GM12878 (cell line): ENCODE measurements around the gene HYOU1. TPM values are rescaled to one million over a fixed set of nuclear protein-coding genes. Genes with fewer than 3 reads are reported as not detected.

Experiments
- BACH1 ChIP-seq: fragments of 450-650 bp; IDR thresholded peaks from 2 replicates; pipeline ENCODE4 v1.6.1; 2017; ENCODE audit warnings: mild to moderate bottlenecking, borderline replicate concordance
- CBX5 ChIP-seq: sonication (generic); IDR thresholded peaks from 2 replicates; pipeline ENCODE4 v1.6.1; 2016; ENCODE audit warnings: low read depth, moderate library complexity, mild to moderate bottlenecking, inconsistent platforms
- DPF2 ChIP-seq: fragments of 450-650 bp; IDR thresholded peaks from 2 replicates; pipeline ENCODE4 v1.6.1; 2017; ENCODE audit warnings: mild to moderate bottlenecking
- EZH2 ChIP-seq: IDR thresholded peaks from 2 replicates; pipeline ENCODE4 v1.6.1; 2012; ENCODE audit warnings: low read depth, mild to moderate bottlenecking, control low read depth, inconsistent platforms, low read length, borderline replicate concordance; ENCODE audit not compliant: control insufficient read depth
- FOS ChIP-seq: IDR thresholded peaks from 3 replicates; pipeline ENCODE4 v1.6.1; 2011; ENCODE audit warnings: borderline replicate concordance; ENCODE audit not compliant: insufficient read length; ENCODE audit errors: extremely low read depth
- FOXK2 ChIP-seq: fragments of 450-650 bp; IDR thresholded peaks from 2 replicates; pipeline ENCODE4 v1.6.1; 2017; ENCODE audit warnings: mild to moderate bottlenecking, moderate library complexity
- HCFC1 ChIP-seq: fragments of 150-350 bp; IDR thresholded peaks from 2 replicates; pipeline ENCODE4 v1.6.1; 2014; ENCODE audit warnings: low read length
- IRF4 ChIP-seq: IDR thresholded peaks from 2 replicates; pipeline ENCODE4 v1.6.1; 2011; ENCODE audit warnings: low read depth, low read length
- MXI1 ChIP-seq: fragments of 150-350 bp; IDR thresholded peaks from 2 replicates; pipeline ENCODE4 v1.6.1; 2011; ENCODE audit warnings: low read depth, mild to moderate bottlenecking, inconsistent platforms, low read length, improper control_type of control experiment
- NFYB ChIP-seq: IDR thresholded peaks from 2 replicates; pipeline ENCODE4 v1.6.1; 2011; ENCODE audit warnings: low read depth, mild to moderate bottlenecking, low read length, improper control_type of control experiment, moderate library complexity; ENCODE audit not compliant: insufficient read depth
- NR2C1 ChIP-seq: fragments of 450-650 bp; IDR thresholded peaks from 2 replicates; pipeline ENCODE4 v1.6.1; 2017; ENCODE audit warnings: antibody characterized with exemption, mild to moderate bottlenecking, moderate library complexity
- NRF1 ChIP-seq: conservative IDR thresholded peaks from 2 replicates; pipeline ENCODE4 v1.6.1; 2011; ENCODE audit warnings: mild to moderate bottlenecking, low read depth, low read length, improper control_type of control experiment
- POLR2A ChIP-seq: IDR thresholded peaks from 2 replicates; pipeline ENCODE4 v1.6.1; 2011; ENCODE audit warnings: low read depth, mild to moderate bottlenecking, low read length
- POLR2AphosphoS5 ChIP-seq: IDR thresholded peaks from 2 replicates; pipeline ENCODE4 v1.6.1; 2011; ENCODE audit warnings: mild to moderate bottlenecking, low read length, inconsistent platforms
- POU2F2 ChIP-seq: IDR thresholded peaks from 3 replicates; pipeline ENCODE4 v1.6.1; 2011; ENCODE audit warnings: low read depth, mild to moderate bottlenecking, low read length, borderline replicate concordance
- PRDM15 ChIP-seq: fragments of 450-650 bp; formaldehyde crosslinking; IDR thresholded peaks from 2 replicates; pipeline ENCODE4 v1.4.0; 2020; ENCODE audit warnings: mild to moderate bottlenecking, moderate library complexity
- SIN3A ChIP-seq: IDR thresholded peaks from 2 replicates; pipeline ENCODE4 v1.6.1; 2012; ENCODE audit warnings: low read depth, low read length, improper control_type of control experiment
- TCF12 ChIP-seq: IDR thresholded peaks from 2 replicates; pipeline ENCODE4 v1.6.1; 2011; ENCODE audit warnings: low read depth, mild to moderate bottlenecking, low read length
- TCF3 ChIP-seq: IDR thresholded peaks from 2 replicates; pipeline ENCODE4 v1.6.1; 2012; ENCODE audit warnings: low read depth, mild to moderate bottlenecking, low read length, borderline replicate concordance; ENCODE audit not compliant: insufficient read depth
- USF2 ChIP-seq: IDR thresholded peaks from 2 replicates; pipeline ENCODE4 v1.6.1; 2011; ENCODE audit warnings: low read depth, low read length, improper control_type of control experiment, borderline replicate concordance
- ZBTB40 ChIP-seq: fragments of 450-650 bp; IDR thresholded peaks from 2 replicates; pipeline ENCODE4 v1.6.1; 2016; ENCODE audit warnings: mild to moderate bottlenecking, moderate library complexity, borderline replicate concordance
- ZNF24 ChIP-seq: fragments of 450-650 bp; IDR thresholded peaks from 2 replicates; pipeline ENCODE4 v1.6.1; 2017; ENCODE audit warnings: antibody characterized with exemption, mild to moderate bottlenecking
- polyA plus RNA-seq, 11 experiments: library from polyadenylated mRNA; depleted of rRNA in 4 of 11; unstranded in 6 of 11; stranded (reverse) in 5 of 11; fragments of >200 nt; fragmentation: Nextera tagmentation in 4 of 11; fragmentation: Illumina TruSeq in 1 of 11; extraction: Ambion mirVana in 4 of 11; extraction: Trizol in 1 of 11; gene quantifications; 1 replicate in 1 of 11; 2 replicates in 10 of 11; pipeline versions ENCODE4 v1.2.1 to v1.2.3, GENCODE V29; 2011 to 2016; ENCODE audit warnings: inconsistent platforms in 2 of 11, missing spikeins in 2 of 11, low read depth in 1 of 11
- total RNA-seq, 4 experiments: library from RNA; depleted of rRNA in 3 of 4; stranded (reverse); fragments of >200 nt in 3 of 4; fragmentation: Illumina TruSeq in 1 of 4; extraction: Trizol in 1 of 4; gene quantifications; 2 replicates each; pipeline versions ENCODE4 v1.2.1 to v1.2.3, GENCODE V29; 2013 to 2021

The HYOU1 gene
- total and polyA plus RNA-seq, 10 of the 15 experiments (the other 5 are each of a cell fraction or from before 2014, with no cell fraction given) = 15.4 to 157 (median 109) TPM

GRCh38 chr11:119057000-119057769 is at the start of gene HYOU1 (continued):
- TF ChIP-seq BACH1 = 0 out of 2 replicates have a peak, but pooled peaks have one; percentile 81
- TF ChIP-seq TCF12 = 0 out of 2 replicates have a peak, but pooled peaks have one; percentile 35
- TF ChIP-seq POLR2A = peak; percentile 88
- TF ChIP-seq ZBTB40 = peak; percentile 57; the same call in 1 of the 2 replicates
- TF ChIP-seq PRDM15 (CRISPR knock-in tag) = no peak
- TF ChIP-seq HCFC1 = 0 out of 2 replicates have a peak, but pooled peaks have one; percentile 26
- TF ChIP-seq USF2 = no peak
- TF ChIP-seq FOXK2 = peak; percentile 79
- TF ChIP-seq FOS = peak; percentile 25
- 0 out of 2 replicates have a peak, but pooled peaks have one; percentile 51 for TF ChIP-seq DPF2
- TF ChIP-seq NFYB = peak; percentile 91
- TF ChIP-seq SIN3A = peak; percentile 17; the same call in 1 of the 2 replicates
- no peak for TF ChIP-seq IRF4
- TF ChIP-seq NR2C1 = 0 out of 2 replicates have a peak, but pooled peaks have one; percentile 4
- 0 out of 2 replicates have a peak, but pooled peaks have one; percentile 12 for TF ChIP-seq CBX5
- TF ChIP-seq POU2F2 = peak; percentile 61
- no peak for TF ChIP-seq ZNF24
- TF ChIP-seq EZH2 = no peak
- peak; percentile 27; the same call in 1 of the 2 replicates for TF ChIP-seq NRF1
- peak; percentile 66; the same call in 1 of the 2 replicates for TF ChIP-seq TCF3
- peak; percentile 51; the same call in 1 of the 2 replicates for TF ChIP-seq MXI1
- peak; percentile 85 for TF ChIP-seq POLR2AphosphoS5
